HG02870 (cell line): ENCODE results near the gene PRAC2.
"Not testable (repeated sequence)": the region's sequence is repeated elsewhere in the genome, so short reads cannot be mapped to it uniquely, and the experiment has no call there.

Experiments
- ATAC-seq: cut with Tn5 transposase; IDR thresholded peaks from one replicate; pipeline ENCODE4 v1.9.1; 2021; ENCODE audit warnings: mild to moderate bottlenecking, moderate library complexity; ENCODE audit not compliant: unreplicated experiment

PRAC2 gene

GRCh38 chr17:48722915-48723422 is at the start of gene PRAC2:
PRAC2 (plus strand) TSS chr17:48723185; CDS start chr17:48724411, 1,226 bp downstream.
- no peak for ATAC-seq

GRCh38 chr17:48676963-48677558 is 45.9 kb upstream of the PRAC2 start:
- ATAC-seq: no peak

GRCh38 chr17:48678141-48678971 is 44.6 kb upstream of the PRAC2 start:
- no peak for ATAC-seq

- ATAC-seq: no peak
Observed at GRCh38 chr17:48679385-48680096, 43.4 kb upstream of the PRAC2 start.

- no peak for ATAC-seq
Observed at GRCh38 chr17:48681609-48682008, 41.4 kb upstream of the PRAC2 start.

- no peak for ATAC-seq
Observed at GRCh38 chr17:48690655-48691054, 32.3 kb upstream of the PRAC2 start.

GRCh38 chr17:48692049-48692448 is 30.9 kb upstream of the PRAC2 start:
- no peak for ATAC-seq

- no peak for ATAC-seq
Observed at GRCh38 chr17:48693178-48693577, 29.8 kb upstream of the PRAC2 start.

GRCh38 chr17:48701864-48702532 is 21.0 kb upstream of the PRAC2 start:
- ATAC-seq: no peak

GRCh38 chr17:48704361-48705248 is 18.4 kb upstream of the PRAC2 start:
- ATAC-seq: no peak

GRCh38 chr17:48711128-48711527 is 11.9 kb upstream of the PRAC2 start:
- no peak for ATAC-seq

GRCh38 chr17:48715496-48716399 is 7.2 kb upstream of the PRAC2 start:
- ATAC-seq: no peak

- not testable (repeated sequence) for ATAC-seq
Observed at GRCh38 chr17:48716549-48716948, 6.4 kb upstream of the PRAC2 start.

GRCh38 chr17:48717367-48718226 is 5.4 kb upstream of the PRAC2 start:
- no peak for ATAC-seq

GRCh38 chr17:48718227-48718760 is 4.7 kb upstream of the PRAC2 start:
- no peak for ATAC-seq

- no peak for ATAC-seq
Observed at GRCh38 chr17:48718761-48719641, 4.0 kb upstream of the PRAC2 start.
